ENCODE data around the gene COL4A1.

COL4A1 gene

DNA sequence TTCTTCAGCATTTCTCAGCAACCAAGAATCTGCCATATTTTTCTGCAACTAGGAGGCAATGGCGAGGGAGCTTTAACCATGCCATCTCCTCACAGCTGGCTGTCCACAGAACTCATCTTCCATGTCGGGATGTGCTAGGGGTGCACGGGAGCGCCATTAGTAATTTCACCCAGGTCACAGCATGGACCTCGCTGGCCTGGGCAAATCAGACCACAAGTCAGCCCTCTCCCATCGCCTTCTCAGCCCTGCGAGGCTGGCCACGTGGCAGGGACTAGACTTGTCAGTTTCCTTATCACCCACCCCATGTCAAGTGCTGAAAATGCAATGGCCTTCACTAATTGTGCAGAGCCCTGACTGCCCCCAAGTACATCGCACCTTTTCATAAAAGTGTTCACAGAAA lies 15.7 kb downstream of the COL4A1 start:
- no peak for DNase-seq

DNA sequence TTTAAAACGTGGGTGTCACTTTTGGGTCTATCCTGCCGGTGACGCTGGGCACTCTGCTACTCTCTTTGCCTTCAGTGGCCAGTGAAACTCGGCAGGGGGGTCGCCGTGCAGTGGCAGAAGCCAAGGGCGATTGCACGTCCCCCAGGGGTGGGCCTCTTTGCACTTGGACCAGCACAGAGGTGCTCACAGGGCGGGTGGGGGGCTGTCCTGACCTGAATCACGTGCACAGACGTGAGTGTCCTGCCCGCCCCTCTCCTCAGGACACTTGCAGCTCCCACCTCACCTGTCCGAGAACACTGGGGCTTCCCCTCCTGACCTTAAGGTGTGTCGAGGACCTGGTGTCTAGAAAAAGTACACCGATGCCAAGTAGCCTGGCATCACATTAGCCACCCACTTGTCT lies 16.1 kb downstream of the COL4A1 start:
- no peak for DNase-seq

DNA sequence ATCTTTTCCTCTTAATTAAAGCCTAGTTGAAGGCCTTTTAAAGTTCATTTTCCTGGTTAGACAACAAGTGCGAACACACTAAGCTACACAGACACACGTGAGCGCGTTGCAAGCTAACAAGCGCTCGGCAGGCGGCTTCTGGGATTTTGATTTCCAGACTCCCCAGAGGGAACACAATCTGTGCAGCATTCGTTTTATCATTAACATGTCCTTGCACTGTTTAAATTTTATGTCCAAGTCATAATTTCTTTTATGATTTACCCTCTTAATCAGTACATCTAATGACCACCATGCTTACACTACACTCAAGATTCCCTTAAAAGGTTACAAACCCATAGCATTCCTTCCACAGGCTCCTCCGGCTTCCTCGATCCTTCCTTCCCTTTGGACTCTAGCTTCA lies 16.8 kb downstream of the COL4A1 start:
- no peak for DNase-seq

DNA sequence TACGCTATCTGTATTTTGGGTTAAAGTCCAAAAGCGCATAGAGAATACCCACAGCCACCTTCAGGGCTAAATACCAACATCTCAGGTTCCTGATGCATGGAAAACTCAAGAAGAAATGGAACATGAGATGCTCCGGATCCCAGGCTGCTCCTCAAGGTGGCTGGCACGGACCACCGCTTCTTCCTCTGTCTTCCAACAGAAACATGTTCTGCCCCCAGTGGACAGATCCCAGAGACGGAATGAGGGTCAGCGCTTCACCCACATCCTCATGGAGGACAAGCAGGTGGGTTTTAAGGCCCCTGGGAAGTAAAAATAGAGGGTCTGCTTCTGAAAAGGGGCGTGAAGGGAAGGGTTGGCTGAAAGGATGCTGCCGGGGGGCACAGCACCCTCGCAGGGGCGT lies 17.3 kb downstream of the COL4A1 start:
- no peak for DNase-seq

DNA sequence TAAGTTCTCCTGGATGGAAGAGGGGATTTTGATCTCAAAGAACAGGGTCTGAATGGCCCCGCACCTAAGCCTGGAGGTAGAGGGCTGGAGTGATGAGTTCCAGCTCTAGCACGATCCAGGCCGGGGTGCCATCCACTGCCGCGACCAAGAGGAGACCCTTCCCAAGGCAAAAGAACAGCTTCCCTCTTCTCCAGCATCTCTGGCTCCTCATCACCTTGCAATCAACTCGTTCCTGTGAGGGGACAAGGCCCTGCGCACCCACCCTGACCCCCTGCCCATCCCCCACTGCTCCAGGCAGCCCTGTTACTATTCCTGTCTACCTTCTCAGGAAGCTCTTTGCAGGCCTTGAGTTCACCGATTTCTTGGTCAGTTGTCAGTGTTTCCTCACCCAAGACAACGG lies 17.8 kb downstream of the COL4A1 start:
- DNase-seq: no peak

DNA sequence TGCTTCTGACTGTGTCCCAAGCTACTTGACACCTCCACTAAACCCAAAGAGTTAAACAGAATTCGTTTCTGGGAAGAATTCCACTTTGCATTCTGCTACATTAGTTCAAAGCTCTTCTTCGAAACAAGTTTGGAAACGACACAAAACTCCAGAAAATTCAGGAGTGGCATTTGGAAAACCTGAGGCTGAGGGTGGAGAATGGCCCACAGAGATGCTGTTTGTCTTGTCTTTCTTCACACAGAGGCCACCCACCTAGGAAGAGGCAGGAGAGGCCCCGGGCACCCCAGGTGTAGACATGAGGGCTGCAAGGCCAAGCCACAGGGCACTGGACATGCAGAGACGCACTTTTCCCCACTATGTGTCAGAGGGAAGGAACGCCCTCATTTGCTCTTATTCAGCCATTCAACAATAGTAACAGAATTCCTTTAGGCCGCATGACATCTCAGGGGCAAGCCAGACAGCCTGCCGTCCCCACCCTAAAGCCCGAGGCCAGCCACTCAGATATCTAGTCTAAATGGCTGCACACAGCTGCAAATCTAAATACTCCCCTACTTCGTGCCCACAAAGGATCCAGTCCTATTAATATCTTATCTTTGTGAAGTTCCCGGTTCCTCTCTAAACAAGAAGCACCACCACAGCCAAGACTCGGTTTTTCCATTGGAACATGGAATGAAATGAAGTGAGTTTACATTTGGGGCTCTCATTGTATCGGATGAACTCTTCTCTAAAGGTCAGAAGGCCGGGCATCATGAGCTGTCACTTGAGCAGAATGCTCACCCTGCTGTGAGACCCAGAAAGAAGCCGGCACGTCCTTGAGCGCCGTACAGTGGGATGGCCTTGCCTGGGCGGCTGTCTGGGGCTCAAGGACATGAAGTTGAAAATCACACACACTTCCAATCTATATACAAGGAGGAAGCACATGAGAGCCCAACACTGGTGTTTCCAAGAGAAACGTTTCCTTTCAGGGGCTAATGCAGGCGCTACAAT lies 19.8 kb downstream of the COL4A1 start:
- no peak for DNase-seq

DNA sequence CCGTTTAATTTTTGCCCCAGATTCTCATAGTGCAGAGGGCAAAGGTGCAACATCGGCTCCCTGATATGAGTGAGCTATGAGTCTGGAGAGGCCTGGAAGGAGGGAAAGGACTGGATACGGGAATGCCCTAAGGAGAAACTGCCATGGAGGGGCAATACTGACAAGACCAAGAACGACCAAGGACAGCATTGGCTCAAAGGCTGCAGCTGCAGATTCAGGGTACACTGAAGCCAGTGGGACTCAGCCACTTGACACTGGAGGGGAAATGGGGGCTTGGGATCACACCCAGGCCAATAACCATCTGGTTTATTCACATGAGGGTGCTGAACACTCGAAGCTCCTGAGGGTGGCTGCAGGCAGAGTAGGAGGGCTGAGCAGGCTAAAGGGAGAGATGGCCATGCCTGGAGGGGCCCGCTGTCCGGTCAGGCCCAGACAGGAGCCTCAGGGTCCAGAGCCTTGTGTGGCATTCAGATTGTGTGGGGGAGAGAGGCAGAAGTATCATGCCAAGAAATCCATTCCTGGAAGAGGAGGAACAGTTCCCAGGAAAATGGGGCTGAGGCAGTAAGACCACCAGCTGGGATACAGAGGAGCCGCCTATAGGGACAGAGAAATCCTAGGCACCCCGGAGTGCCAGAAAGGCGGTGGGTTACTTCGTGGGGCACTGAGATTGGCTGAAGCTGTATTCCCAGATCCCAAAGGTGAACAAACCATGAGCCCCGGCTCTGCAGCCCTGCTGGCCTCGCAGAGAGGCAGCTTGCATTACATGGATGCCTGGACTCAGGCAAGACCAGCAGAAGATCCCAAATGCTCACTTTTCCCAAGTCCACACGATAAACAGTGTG lies 20.7 kb downstream of the COL4A1 start:
- no peak for DNase-seq

DNA sequence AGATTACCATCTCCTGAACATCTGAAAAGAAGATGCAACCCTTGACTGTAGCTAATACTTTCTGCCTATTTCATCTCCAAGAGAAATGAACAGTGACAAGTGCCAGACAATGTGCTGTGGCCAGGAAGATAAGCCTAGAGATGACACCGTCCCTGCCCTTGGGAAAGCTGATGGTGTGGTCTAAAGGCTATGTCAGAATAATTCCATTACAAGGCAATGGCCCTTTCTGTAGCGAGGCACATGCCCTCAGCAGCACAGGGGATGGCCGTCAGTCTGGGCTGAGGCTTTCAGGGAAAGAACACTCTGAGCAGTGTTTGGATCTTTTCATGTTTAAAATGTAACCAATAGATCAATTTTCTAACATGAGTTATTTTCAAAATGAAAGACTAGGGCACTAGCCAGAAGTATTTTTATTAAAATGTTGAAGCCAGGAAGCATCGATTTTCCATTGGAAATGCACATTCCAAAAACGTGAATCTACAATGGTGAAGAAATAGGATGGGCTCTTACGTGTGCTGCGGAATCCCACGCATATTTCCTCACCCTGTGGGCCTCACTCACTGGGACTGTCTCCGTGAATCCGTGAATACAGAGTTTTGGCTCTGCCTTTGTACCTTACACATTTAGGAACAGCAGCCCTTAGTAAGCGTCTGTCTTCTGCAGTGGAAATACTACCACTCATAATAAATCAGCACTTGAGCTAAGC lies 22.0 kb downstream of the COL4A1 start:
- no peak for DNase-seq

DNA sequence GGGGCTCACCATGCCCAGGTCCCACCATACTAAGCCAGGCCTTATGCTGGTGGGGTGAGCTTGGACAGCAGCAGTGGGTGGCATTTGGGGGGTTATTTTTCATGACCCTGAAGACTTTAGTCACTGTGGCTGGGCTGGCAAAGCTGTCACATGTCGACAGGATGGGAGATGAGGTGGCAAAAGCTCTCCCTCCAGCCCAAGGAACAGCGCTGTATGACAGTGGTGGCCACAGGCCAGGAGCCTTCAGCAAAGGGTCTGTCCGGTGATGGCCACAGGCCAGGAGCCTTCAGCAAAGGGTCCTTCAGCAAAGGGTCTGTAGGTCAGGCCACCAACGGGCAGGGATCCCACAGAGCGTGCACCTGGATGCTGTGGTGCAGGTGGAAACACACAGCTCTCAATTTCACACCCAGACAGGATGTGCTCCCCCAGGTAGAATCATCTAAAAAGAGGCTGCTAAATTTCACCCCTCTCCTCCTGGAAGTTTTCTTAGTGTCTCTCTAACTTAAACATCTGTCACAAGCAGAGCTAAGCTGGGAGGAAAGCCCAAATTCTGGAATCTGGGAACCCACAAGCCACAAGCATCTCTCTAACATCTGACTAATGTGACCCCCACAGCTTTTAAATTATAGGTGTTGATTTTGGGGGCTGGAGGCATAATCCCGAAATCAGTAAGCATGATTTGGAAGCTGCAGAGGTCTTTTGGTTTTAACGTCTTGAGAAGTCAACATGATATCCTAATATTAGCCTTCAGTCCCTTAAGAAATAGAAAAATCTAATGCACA lies 23.0 kb downstream of the COL4A1 start:
- DNase-seq: no peak

DNA sequence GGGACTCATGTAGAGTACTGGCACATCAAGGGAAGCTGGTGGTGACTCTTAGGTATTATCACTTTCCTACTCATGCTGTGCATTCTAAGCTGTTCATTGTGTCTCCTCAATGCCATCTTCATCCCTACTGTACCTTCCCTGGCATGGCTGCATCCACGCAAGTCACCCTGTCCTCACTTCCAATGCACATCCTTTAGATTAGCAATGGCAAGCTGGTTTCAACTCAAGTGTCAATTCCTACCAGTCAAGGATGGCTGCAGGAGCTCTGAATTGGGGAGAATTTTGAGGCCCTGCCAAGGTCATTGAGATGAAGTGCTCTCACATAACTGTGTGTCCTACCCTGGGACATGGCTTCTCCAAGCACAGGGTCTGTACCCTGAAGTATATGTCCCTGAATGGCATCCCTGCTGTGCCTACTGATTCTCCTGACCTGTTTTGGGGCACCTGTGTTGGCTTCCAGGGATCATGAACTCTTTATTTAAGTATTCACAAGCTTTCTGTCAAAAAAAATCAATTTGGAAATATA lies 24.6 kb downstream of the COL4A1 start:
- DNase-seq: no peak

DNA sequence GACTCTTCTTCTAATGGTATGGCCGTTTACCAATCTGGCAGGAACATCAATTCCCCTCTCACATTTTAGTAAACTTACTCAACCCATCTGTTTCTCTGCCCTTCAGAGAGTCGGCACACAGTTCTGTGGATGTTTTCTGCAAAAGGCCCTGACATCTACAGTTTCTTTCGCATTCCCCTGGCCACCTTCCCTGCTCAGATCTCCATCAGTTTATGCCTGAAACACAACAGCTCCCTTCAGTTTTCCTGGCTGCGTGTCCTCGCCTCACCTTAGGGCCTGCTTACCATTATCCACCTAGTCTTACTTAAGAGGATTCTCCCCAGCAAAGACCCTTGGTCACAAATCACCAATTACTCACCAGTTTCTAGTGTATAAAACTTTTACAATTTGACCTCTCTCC lies 25.2 kb downstream of the COL4A1 start:
- DNase-seq: no peak

DNA sequence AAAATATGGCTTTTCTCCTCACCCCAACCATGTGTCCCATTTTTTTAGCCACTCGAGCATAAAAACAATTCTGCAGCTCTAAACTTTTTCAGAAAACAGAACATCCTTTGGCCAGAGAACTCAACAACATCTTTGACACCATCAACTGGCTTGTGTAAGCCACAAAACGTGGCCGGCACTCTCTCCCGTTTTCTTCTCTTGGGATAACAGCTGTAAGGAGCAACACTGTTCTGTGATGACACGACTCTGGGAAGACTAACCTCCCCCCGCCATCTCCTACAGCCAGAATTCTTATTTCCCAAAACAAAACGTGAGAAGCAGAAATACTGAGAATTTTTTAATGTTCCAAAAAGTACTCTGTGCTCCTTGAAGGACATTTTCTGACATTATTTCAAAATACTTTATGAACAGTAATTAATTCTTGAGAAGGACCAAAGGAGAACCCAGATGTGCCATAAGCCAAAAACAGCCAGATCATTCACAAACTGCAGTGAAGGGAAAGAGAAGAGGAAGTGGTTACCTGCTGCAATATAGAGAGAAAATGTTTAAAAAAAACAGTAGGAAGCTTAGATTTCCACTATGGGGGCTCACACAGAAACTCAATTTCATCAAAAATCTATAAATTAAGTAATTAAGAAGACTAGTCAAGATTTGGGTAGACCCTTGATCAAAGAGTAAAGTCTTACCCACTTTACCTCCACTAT lies 25.8 kb downstream of the COL4A1 start:
- no peak for DNase-seq

DNA sequence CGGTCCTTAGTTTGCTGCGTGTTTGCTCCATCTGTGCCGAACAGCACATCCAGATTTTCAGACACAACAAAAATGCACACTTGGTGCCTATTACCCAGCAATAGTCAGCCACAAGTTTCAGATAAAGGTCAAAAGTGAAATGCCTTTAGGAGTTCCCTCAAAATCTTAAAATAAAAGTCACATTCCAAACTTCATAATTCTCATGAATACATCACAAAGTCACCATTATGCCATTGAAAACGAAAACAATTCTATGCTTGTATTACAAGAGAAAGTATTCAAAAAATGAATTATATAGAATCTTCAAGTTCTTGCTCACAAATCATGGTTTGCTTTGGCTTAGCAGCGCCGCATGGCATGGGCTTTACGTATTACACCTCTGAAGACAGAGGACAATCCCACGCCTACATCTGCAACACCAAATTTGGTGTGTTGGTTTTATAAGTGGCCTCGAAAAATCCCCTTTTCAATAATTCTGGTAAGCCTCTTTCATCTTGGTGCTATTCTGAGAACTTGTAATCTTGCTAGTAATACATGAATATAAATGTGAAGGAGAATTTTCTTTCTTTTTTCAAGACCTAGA lies 26.6 kb downstream of the COL4A1 start:
- no peak for DNase-seq

DNA sequence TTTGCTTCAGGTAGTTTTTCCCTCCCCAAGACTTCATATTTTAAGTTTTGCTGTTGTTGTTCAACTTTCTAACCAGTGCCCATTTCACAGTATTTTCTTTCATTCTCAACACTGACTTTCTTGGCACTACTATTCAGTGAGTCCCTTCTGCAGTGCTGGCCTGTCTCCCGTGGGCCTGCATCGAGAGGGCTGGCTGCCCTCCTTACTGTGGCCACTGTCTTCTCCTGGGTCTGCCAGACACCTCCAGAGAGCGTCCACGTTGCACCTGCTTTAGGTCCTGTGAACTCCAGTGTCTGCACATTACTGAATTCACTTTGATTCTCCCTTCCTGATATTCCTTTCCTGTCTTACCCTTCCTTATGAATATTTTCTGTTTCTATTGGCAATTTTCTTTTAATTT lies 27.3 kb downstream of the COL4A1 start:
- no peak for DNase-seq

DNA sequence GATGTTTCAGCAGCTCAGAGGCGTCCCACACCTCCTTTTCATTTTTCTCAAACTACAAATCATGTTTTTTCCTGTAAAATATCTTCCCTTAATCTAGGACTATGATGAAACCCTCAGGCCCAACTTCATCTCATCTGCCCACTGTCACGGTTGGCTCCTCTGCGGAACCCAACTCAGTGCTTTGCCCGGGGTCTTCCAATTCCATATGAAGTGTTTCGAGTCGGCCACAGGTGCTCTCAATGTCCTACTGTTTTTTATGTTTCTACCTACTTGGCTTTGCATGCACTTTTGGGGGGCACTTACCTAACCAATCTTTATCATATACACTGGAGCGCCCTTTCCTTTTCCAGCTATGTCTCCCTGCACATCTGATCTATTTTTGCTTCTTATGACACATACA lies 28.1 kb downstream of the COL4A1 start:
- DNase-seq: no peak

DNA sequence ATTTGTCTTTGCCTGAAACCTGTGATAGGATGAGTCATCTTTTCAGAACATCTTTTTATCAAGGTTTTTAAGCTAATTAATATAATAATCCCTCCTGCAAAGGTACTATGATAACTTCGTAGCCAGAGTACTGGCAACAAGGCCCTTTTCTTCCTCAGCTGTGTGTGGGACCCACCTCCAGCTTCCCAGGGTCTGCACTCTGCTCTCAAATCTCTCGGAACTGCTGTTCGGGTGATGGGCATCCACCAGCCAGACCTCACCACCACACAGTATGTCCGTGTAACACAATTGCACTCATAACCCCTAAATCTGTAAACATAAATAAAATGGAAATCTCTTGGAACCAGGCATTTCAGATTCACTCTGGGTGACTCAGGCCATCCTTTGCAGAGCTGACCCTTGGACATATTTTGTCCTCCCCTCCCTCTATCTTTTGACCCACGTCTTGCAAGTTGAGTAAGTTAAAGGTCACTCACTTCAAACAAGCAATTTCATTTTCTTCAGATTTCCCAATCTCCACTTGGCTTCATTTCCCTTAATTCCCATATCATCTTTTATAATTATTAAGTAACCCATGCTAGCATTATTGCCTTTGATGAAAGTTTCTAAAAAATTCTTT lies 29.5 kb downstream of the COL4A1 start:
- DNase-seq: no peak

DNA sequence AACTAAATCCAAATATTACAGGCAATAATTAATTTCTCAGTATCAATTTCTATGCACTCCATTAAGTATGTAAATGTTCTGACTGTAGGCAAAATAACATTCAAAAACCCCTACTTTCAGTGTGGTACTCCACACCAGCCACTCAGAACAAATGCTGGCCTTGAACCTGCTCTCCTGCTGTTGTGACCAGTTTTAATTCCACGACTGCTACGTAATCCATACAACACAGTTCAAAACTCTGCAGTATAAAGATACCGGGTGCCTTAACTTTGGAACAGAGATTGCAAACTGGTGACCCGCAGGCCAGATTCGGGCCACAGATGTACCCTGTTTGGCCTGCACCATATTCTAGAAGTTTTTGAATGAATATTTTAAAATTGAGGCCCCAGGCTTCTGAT lies 30.4 kb downstream of the COL4A1 start:
- DNase-seq: no peak

DNA sequence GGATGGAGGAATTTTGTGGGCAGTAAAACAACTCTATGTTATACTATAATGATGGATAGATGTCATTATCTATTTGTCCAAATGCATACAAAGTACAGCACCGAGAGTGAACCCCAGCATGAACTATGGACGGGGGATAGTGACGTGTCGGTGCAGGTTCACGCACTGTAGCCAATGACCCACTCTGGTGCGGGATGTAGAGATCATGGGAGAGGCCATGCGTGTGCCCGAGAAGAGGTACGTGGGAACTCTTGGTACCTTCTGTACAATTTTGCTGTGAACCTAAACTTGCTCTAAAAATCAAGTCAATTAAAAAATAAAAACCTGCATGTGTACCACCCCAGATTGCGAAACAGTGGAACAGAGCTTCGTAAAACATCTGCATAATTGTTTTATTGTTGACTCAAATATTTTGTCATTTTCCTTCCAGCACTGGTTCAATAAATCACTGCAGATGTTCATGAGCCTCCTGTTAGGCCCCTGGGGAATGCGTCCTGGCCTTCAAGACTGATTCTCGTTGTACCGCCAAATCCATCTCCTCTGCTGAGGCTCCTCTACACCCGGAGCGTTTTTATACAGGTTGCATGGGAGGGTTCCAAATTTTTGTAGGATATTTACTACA lies 30.9 kb downstream of the COL4A1 start:
- DNase-seq: no peak

DNA sequence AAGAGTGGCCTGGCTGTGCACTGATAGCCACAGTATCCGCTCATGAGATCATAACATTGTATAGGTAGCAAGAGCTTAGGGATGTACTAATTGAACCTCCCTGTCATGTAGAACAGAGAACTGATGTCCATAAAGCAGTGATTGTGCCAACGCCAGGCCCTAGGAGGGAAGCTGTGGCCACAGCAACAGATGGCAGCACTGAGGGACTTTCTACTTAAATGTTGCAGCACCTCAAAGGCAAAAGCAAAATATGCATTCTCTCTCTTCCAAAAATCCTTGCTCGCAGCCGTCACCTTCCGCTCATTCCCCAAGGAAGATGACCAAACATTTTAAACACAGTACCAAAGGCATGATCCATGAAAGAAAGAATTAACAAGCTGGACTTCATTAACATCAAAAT lies 32.3 kb downstream of the COL4A1 start:
- no peak for DNase-seq

DNA sequence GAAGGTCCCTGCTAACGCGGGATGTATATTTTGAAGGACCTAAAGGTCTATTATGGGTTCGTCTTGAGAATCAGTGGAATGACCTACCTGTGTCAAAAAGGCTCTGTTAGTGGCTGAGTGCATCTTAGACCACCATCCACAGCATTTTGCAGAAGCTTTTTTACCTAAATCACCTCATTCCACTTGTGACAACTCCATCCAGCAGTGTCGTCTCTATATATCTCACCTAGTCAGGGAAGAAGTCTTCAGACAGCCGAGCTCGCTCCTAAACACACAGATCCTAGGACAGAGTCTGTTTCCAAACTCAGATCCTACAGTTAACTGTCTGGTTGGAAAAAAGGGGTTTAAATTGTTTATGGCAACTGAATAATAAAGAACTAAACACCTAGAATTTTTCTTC lies 33.7 kb downstream of the COL4A1 start:
- DNase-seq: no peak

Measured in Kasumi-1 (cell line).